Measurements from ENCODE around the gene FUT9.

- TF ChIP-seq CTCF (optimal IDR thresholded peaks at IDR 0.05 in 1 of 3, IDR thresholded peaks at IDR 0.05 in 1 of 3, conservative IDR thresholded peaks at IDR 0.05 in 1 of 3; ENCODE audit: extremely low read depth in 1 of 3, insufficient read depth in 2 of 3, low read length in 3 of 3) (no peak), EZH2 (IDR thresholded peaks at IDR 0.05; ENCODE audit: low read length) (no peak)
These were observed 49.4 kb downstream of the FUT9 start for GRCh38 chr6:96065213-96065612.

Data from keratinocyte (primary cell).